Retina (tissue), 1 donor: ENCODE data around the gene ASTN2.
A peak's percentile ranks its signal among the peaks of the same experiment; 100 is the strongest.

Source experiments
- DNase-seq: peaks from one replicate; pipeline ENCODE4 v3.0.0-alpha.2; 2016

ASTN2 gene

DNA sequence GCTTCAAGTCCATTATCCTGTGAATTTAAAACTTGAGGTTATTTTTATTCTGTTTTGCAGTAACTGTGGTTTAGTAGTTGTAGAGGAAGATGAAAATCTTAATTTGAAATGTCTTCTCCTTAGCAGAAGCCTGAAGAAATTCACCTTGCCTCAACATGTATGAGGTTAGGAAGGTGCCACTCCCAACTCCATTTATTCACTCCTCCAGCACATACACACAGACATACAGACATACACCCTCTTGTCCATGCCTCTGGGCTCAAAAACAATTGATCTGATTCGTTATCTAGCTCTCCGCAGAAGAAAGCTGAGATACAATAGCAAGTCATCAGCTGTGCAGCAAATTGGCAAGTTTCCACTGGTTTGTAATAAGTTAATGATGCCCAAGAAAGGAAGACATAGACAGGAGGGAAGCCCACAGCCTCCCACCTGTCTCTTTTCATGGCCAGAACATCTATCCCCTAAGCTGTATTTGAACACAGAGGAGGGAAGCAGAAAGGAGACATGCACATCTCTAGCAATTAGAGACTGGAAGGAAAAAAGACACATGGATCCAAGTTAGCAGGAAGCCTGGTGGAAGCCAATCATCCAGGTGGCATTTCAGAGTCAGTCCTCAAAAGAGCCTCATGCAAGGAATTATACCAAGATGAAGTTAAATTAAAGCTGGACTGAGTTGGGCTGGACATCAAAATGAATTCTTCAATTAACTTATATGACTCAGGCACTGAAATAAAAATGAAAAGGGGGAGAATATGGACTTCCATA lies 257.9 kb downstream of the ASTN2 start:
- DNase-seq: no peak

DNA sequence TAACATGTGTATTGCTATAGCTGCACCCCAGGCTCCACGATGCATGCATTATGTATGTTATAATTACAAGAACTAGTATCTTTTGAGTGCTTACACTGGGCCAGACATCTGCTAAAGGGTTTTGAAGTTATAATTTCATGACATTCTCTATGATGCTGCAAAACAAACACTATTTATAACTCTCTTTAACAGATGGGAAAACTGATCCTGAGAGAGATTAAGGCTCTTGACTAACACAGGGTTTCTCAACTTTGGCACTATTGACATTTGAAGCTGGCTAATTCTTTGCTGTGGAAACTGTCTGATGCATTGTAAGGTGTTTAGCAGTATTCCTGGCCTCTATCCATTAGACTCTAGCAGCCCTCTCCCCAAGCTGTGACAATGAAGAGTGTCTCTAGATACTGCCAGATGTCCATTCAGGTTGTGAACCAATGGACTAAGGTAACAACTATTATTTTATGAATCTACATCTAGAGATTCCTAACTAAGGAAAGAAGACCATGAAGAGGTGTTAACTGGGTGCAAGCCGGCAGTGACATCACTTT lies 258.6 kb downstream of the ASTN2 start:
- no peak for DNase-seq

GRCh38 chr9:117153021-117153420 lies 261.8 kb downstream of the ASTN2 start:
- DNase-seq: no peak

- DNase-seq: no peak
These were observed 263.1 kb downstream of the ASTN2 start for GRCh38 chr9:117151716-117152115.

- DNase-seq: no peak
These were observed 264.9 kb downstream of the ASTN2 start for GRCh38 chr9:117149996-117150395.

DNA sequence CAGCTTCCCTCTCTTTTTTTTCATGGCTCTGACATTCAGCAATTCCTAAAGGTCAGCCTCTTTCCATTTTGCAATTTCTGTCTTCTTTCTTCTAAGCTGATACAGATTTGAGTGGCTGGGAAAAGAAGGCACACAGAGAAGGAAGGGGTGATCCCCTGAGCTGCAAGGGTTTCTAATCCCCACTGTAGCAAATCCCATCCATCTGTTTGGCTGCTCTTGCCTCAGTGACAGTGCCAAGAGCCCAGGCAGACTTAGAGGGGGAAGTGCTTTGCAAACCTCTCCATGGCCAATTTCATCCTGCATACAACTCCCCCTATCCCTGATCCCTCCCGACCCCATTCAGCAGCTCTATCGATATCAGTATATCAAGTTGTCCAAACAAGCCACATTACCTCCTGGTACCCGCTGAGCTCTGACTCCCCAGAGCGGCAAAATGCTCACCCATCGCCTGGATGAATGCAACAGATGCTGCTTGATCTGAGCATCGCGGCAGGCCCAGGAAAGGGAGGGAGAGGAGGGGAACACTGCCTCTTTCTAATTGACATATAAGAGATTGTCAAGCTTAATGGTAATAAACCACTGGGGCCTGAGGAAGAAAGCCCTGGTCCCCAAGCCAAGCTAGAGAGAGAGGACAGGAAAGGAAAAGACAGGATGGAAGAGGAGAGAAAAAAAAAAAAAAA lies 268.9 kb downstream of the ASTN2 start:
- DNase-seq: peak; percentile 28

DNA sequence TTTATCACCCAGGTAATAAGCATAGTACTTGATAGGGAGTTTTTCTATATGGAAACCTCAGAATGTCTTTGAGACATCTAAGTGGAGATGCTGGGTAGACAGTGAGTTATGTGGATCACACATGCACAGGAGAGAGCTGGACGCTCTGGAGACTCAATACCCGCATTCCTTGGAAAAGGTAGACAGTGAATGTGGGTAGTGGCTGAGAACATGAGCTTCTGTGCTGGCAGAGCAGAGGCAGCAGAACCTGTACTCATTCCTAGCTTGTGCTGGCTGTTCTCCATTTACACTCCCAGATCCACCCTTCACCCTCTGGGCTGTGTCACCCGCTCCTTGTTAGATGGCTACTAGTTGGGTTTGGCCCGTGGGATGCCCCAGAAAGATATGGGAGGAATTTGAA lies 269.8 kb downstream of the ASTN2 start:
- no peak for DNase-seq

- no peak for DNase-seq
These were observed 276.6 kb downstream of the ASTN2 start for GRCh38 chr9:117138231-117138630.

GRCh38 chr9:117136461-117136860 lies 278.4 kb downstream of the ASTN2 start:
- no peak for DNase-seq

GRCh38 chr9:117135501-117136098 lies 279.3 kb downstream of the ASTN2 start:
- no peak for DNase-seq

- no peak for DNase-seq
These were observed 279.9 kb downstream of the ASTN2 start for GRCh38 chr9:117134826-117135500.

- no peak for DNase-seq
These were observed 288.0 kb downstream of the ASTN2 start for GRCh38 chr9:117126871-117127270.

- DNase-seq: no peak
These were observed 289.3 kb downstream of the ASTN2 start for GRCh38 chr9:117125531-117125930.

DNA sequence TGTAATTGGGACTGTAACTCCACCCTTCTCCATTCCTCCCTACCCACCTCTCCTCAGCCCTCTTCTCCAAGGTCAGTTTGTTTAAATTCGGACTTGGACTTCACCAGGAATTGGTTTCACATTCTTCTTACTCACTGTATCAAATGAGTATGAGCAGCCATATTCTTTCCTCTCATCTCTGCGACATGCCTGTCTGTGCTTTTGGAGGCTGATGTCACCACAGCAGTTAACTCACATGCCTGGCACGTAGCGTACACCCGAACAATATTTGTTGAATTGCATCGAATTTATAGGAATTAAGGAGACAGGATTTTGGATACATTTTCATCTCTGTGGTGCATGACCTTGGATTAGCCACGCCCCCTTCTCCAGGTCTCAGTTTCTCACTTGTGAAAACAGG lies 291.1 kb downstream of the ASTN2 start:
- no peak for DNase-seq

DNA sequence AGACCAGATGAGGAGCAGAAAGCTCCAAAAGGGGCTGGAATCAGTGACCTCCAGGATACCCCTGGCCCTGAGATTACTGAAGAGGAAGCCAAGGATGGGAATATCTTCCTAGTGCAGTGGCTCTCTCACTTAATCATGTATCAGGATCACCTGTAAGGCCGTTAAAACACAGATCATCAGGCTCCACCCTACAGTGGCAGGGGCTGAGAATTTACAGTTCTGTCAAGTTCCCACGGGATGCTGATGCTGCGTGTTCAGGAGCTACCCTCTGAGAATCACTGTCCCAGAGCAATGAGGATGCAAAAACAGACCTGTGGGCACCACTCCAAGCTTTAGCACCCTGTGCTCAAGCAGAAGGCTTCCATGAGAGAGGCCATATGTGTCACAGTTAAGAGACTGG lies 291.9 kb downstream of the ASTN2 start:
- no peak for DNase-seq

GRCh38 chr9:117122102-117122501 lies 292.8 kb downstream of the ASTN2 start:
- no peak for DNase-seq

DNA sequence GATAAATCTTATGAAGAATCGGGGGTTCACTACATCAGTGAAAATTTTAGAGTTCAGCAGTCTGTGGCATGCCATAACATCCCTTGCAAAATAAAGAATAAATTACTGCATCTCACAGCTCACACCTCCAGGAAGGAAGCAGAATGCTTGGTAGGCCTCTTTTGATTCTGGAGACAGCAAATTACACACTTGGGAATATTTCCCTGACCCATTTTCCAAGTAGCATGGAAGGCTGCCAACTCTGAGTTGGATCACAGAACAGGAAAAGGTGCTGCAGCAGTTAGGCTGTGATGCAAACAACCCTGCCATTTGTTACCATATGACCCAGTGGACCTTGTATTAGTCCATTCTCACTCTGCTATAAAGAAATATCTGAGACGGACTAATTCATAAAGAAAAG lies 293.5 kb downstream of the ASTN2 start:
- no peak for DNase-seq

DNA sequence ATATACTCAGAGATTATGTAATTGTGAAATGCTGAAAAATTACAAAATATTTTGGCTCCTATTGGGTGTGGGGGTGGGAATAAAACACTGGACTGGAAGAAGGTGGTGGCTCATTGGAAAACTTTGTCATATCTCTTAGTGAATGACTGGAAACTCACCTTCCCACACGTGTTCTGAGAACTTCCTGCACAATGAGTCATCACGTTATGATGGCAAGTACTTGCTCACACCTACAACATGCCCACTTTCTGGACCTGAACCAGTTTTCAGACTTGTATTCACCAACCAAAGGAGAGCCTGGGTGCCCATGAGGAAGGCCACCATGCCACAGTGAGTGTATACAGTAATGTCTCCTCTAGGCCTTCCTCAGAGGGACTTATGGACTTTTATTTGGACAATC lies 294.8 kb downstream of the ASTN2 start:
- no peak for DNase-seq

DNA sequence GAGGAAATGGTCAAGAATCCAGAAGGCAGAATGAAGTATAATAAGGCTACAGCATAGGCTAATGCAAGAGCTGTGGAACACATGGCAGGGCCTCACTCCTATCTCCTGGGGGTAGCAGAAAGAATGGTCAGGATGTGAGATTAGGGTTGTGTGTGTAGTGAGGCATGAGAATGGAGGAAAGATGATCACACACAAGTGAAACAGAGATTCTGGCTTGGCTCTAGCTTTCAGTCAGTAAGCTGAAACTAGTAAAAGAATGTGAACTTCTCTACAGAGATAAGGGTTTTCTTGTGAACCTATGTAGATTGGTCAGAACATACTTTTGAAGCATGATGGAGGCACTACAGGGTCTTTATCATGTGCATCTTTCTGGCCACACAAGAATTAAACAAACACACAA lies 298.8 kb downstream of the ASTN2 start:
- no peak for DNase-seq

DNA sequence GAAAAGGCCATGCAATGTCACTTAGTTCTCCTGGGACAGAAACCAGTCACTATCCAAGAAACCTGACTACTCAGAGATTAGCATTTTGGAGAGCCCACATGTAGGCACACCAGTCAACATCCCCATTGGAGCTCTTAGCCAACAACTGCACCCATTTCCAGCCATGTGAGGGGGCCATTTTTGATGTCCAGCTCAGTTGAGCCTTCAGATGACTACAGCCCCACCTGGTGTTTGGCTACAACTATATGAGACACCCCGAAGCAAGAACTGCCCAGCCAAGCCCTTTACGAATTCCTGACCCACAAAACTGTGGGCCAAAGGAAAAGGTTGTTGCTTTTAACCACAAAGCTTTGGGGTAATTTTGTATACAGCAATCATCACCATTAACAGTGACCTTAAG lies 300.1 kb downstream of the ASTN2 start:
- no peak for DNase-seq

DNA sequence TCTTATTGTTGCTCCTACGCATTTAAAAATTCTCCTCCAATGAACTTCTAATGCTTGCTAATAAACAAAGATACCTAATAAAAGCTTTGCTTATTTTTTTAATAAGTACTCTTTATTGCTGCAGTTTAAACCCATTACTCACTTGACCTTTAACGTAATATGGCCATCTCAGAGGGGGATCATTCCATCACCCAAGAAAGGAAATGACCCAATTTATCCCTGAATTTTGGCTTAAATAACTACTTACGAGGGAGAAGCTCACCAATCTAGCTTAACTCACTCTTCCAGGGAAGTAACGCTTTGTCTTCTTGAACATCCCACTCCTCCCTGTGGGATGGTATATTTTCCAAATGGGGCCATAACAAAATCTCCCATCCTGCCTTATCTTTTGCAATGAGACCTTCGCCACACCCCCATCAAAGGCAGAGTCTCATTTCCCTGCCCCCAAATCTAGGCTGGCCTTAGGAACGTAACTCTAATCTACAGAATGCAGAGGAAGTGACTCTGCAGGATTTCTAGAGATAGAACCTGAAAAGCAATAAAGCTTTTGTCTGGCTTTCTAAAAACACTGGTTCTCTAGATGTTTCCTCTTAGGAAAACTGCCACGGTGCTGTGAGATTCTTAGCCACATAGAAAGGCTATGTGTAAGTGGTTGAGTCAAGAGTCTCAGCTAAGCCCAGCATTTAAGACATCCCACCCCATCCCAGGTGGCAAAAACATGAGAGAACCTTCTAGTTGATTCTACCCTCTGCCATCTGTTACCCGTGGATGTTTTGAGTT lies 310.0 kb downstream of the ASTN2 start:
- DNase-seq: no peak

- no peak for DNase-seq
These were observed 310.7 kb downstream of the ASTN2 start for GRCh38 chr9:117104206-117104605.
